ENCODE data around the gene PABPN1.

Gene PABPN1

DNA sequence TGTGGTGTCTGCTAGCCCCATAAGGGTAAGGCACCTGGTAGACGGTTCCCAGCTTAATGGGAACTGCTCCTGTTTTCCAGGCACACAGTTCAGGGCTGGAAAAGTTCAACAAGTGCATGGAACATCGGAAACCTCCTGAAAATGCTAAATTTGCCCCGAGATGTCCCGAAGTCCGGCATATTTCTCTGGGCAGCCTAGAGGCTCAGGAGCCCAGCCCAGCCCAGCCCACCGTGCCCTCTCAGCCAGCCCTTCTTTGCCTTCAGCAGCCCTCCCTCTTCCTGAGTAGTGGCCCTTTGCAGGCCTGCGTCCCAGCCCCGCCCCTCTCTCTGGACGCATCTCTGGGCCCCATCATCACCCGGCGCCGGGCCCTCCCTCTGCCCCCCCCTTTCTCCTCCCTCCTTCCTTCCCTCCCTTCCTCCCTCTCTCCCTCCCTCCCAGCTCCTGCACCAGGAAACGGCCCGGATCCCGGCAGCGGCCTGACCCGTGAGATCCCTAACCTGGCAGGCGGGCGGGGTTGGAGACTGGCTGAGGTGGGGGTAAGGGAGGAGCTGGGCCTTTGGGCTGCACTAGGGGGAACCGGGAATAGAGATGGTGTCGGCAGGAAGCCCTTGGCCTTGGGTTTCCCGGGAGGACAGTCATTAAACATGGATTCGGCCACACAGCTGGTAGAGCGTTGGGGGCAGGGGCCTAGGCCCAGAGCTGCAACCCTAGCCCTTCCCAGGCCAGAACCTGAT lies 14.7 kb upstream of the PABPN1 start, which contains the start of gene BCL2L2:
TSS of gene BCL2L2 (plus strand) at position 422 of the 734 bp plus-strand sequence. CDS start 935 bp downstream, outside the sequence.
- TF ChIP-seq, protein P1, sequence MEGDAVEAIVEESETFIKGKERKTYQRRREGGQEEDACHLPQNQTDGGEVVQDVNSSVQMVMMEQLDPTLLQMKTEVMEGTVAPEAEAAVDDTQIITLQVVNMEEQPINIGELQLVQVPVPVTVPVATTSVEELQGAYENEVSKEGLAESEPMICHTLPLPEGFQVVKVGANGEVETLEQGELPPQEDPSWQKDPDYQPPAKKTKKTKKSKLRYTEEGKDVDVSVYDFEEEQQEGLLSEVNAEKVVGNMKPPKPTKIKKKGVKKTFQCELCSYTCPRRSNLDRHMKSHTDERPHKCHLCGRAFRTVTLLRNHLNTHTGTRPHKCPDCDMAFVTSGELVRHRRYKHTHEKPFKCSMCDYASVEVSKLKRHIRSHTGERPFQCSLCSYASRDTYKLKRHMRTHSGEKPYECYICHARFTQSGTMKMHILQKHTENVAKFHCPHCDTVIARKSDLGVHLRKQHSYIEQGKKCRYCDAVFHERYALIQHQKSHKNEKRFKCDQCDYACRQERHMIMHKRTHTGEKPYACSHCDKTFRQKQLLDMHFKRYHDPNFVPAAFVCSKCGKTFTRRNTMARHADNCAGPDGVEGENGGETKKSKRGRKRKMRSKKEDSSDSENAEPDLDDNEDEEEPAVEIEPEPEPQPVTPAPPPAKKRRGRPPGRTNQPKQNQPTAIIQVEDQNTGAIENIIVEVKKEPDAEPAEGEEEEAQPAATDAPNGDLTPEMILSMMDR (IDR thresholded peaks at IDR 0.05; ENCODE audit: extremely low read depth, missing control alignments), result no peak
- peak; percentile 79 for DNase-seq (ENCODE audit: low spot score)

DNA sequence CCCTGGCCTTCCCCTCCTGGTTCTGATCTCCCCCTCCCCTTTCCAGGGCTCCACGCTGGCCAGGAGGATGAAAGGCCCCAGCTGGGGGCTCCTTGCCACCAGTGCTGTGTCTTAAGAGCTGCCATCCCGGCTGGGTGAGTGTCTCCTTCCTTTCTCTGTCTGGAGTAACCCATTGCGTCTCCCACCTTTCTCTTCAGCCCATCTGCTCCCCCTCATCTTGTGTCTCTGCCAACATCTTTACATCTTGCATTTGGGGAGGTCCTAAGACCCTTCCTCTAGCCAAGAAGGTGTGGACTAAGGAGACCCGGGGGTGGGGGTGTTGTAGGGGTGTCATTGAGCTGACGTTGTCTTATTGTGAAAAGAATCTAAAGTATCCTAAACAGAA lies 14.1 kb upstream of the PABPN1 start:
- DNase-seq (ENCODE audit: low spot score), result no peak
- TF ChIP-seq, protein P1 (IDR thresholded peaks at IDR 0.05; ENCODE audit: extremely low read depth, missing control alignments), result no peak

DNA sequence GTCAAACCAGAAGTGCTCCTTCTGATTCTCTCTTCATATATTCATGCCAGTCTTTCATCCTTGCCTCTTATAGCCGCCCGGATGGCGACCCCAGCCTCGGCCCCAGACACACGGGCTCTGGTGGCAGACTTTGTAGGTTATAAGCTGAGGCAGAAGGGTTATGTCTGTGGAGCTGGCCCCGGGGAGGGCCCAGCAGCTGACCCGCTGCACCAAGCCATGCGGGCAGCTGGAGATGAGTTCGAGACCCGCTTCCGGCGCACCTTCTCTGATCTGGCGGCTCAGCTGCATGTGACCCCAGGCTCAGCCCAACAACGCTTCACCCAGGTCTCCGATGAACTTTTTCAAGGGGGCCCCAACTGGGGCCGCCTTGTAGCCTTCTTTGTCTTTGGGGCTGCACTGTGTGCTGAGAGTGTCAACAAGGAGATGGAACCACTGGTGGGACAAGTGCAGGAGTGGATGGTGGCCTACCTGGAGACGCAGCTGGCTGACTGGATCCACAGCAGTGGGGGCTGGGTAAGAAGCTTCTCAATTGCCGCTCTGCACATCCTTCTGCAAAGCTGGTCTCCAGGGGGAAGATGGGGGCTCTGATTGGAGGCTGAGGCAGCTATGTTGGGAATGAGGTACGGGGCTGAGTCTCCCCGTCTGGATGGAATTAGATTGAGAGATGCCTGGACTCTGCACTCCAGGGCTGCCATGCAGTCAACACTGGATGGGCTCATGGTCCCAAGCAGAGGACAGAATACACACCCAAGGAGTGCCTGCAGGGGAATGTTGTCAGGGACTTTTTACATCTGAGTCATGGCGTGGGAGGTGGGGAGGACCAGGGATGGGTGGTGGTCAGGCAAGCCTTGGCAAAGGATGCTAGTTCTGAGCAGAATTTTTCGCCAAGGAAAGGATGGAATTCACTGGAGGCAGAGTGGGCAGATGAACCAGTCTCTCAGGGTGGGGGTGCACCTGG lies 13.3 kb upstream of the PABPN1 start:
- TF ChIP-seq, protein P1 (IDR thresholded peaks at IDR 0.05; ENCODE audit: extremely low read depth, missing control alignments), result no peak
- no peak for DNase-seq (ENCODE audit: low spot score)

DNA sequence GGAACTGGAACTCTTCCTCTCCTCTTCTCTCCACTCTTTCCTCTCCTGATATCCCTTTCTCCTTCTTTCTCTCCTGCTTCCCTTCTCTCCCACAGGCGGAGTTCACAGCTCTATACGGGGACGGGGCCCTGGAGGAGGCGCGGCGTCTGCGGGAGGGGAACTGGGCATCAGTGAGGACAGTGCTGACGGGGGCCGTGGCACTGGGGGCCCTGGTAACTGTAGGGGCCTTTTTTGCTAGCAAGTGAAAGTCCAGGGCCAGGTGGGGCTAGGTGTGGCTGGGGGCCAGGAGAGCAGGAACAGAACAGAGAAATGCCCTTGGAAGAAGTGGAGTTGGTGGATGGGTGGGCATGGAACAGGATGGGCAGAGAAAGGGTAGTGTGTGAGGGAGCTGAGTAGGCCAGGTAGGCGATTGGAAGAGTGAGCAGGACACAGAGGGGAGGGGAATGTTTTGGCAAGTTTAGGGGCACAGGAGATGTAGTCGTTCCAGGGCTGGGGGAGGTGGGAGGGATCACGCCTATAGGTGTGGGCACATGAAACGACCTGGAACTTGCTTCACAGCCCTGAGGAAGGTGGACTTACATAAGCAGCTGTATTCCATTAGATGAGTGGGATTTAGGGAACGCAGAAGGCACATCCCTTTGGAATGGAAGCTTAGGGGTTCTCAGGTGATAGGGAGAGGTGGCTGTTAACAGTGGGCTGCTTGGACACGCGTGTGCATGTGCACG lies 12.4 kb upstream of the PABPN1 start:
- TF ChIP-seq, protein P1 (IDR thresholded peaks at IDR 0.05; ENCODE audit: extremely low read depth, missing control alignments), result no peak
- no peak for DNase-seq (ENCODE audit: low spot score)

DNA sequence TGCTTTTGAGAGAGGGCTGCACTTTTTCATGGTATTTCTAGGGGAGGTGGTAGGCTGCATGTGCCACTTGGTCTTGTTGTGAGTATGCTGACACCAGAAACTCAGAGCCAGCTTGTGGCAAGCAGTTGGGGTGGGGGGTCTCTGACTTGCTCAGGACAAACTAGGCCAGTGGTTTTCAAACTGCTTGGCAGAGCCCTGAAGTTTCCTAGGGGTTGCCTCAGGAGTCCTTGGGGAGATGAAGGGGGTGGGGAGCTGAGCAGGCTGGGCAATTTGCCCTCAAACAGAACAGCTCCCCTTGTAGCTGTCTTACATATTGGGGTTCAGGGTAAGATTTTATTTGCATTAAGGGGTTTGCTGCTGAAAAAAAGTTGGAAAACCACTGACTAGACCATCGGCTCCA lies 10.7 kb upstream of the PABPN1 start:
- DNase-seq (ENCODE audit: low spot score), result no peak
- TF ChIP-seq, protein P1 (IDR thresholded peaks at IDR 0.05; ENCODE audit: extremely low read depth, missing control alignments), result no peak

DNA sequence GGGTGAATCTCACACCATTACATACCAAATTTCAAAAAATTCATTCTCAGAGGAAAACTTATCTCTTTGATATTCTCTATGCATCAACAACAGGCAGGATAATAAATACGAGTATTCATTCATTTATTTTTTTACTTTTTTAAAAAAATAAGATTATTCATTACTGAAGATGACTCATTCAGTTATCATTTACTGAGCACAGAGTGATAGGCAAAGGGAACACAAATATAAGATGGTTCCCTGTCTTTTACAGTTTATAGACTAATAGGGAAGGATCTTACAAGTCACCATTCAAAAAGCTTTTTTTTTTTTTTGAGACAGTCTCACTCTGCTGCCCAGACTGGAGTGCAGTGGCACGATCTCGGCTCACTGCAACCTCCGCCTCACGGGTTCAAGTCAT lies 5.0 kb upstream of the PABPN1 start:
- TF ChIP-seq, protein P1 (IDR thresholded peaks at IDR 0.05; ENCODE audit: extremely low read depth, missing control alignments), result no peak
- DNase-seq (ENCODE audit: low spot score), result no peak

Data from GM20000 (cell line).